H9 (cell line): ENCODE measurements around the gene PDE7B. TPM values are rescaled to one million over a fixed set of nuclear protein-coding genes. Genes with fewer than 3 reads are reported as not detected.

Experiments used
- DNase-seq: peaks from one replicate; pipeline ENCODE4 v3.0.0-alpha.2; 2017
- H2AFZ ChIP-seq: one replicate; pipeline ENCODE4 v1.6.1; 2013; ENCODE audit warnings: mild to moderate bottlenecking, low read length, control low read depth, moderate library complexity
- H2AK5ac ChIP-seq: 2 replicates; pipeline ENCODE4 v1.6.1; 2013; ENCODE audit warnings: low read length, control low read depth, mixed read lengths; ENCODE audit not compliant: insufficient read length
- H2BK120ac ChIP-seq: one replicate; pipeline ENCODE4 v1.6.1; 2013; ENCODE audit warnings: low read depth, mild to moderate bottlenecking, low read length, control low read depth, inconsistent platforms; ENCODE audit not compliant: poor library complexity, severe bottlenecking
- H2BK12ac ChIP-seq: 2 replicates; pipeline ENCODE4 v1.6.1; 2013; ENCODE audit warnings: low read length, control low read depth, mixed read lengths, low read depth; ENCODE audit not compliant: insufficient read length
- H2BK15ac ChIP-seq: 2 replicates; pipeline ENCODE4 v1.6.1; 2013; ENCODE audit warnings: low read depth, low read length, control low read depth
- H2BK20ac ChIP-seq: one replicate; pipeline ENCODE4 v1.6.1; 2013; ENCODE audit warnings: low read depth, mild to moderate bottlenecking, low read length, control low read depth, inconsistent platforms; ENCODE audit not compliant: poor library complexity, severe bottlenecking
- H2BK5ac ChIP-seq: 2 replicates; pipeline ENCODE4 v1.6.1; 2013; ENCODE audit warnings: low read length, control low read depth, mixed read lengths; ENCODE audit not compliant: insufficient read length
- H3K14ac ChIP-seq: 2 replicates; pipeline ENCODE4 v1.6.1; 2013; ENCODE audit warnings: low read length, control low read depth; ENCODE audit not compliant: insufficient read depth
- H3K18ac ChIP-seq: 2 replicates; pipeline ENCODE4 v1.6.1; 2013; ENCODE audit warnings: low read depth, mild to moderate bottlenecking, mixed read lengths, low read length, control low read depth; ENCODE audit not compliant: insufficient read length
- H3K23ac ChIP-seq: 2 replicates; pipeline ENCODE4 v1.6.1; 2013; ENCODE audit warnings: low read length, control low read depth, mixed read lengths, low read depth; ENCODE audit not compliant: insufficient read length
- H3K23me2 ChIP-seq: 2 replicates; pipeline ENCODE4 v1.6.1; 2013; ENCODE audit warnings: low read depth, mild to moderate bottlenecking, mixed read lengths, low read length, control low read depth; ENCODE audit not compliant: insufficient read length, poor library complexity, severe bottlenecking
- H3K27ac ChIP-seq: 2 replicates; pipeline ENCODE4 v1.5.1; 2013; ENCODE audit warnings: low read length, control low read depth, mixed read lengths, low read depth; ENCODE audit not compliant: insufficient read length
- H3K27me3 ChIP-seq: 2 replicates; pipeline ENCODE4 v1.6.1; 2013; ENCODE audit warnings: low read length, control low read depth, inconsistent platforms; ENCODE audit not compliant: insufficient read depth
- H3K4ac ChIP-seq: 2 replicates; pipeline ENCODE4 v1.6.1; 2013; ENCODE audit warnings: low read depth, mild to moderate bottlenecking, control low read depth, inconsistent platforms, low read length, moderate library complexity
- H3K4me1 ChIP-seq: 2 replicates; pipeline ENCODE4 v1.6.1; 2013; ENCODE audit warnings: low read length, control low read depth, inconsistent platforms; ENCODE audit not compliant: insufficient read depth
- H3K4me2 ChIP-seq: 2 replicates; pipeline ENCODE4 v1.6.1; 2013; ENCODE audit warnings: low read length, control low read depth, mixed read lengths; ENCODE audit not compliant: insufficient read length, insufficient read depth
- H3K56ac ChIP-seq: 2 replicates; pipeline ENCODE4 v1.6.1; 2013; ENCODE audit warnings: low read depth, mild to moderate bottlenecking, mixed read lengths, low read length, control low read depth; ENCODE audit not compliant: insufficient read length
- H3K79me1 ChIP-seq: 2 replicates; pipeline ENCODE4 v1.6.1; 2013; ENCODE audit warnings: low read depth, mild to moderate bottlenecking, moderate library complexity, low read length, control low read depth, inconsistent platforms; ENCODE audit not compliant: insufficient read depth, poor library complexity, severe bottlenecking
- H3K79me2 ChIP-seq: 2 replicates; pipeline ENCODE4 v1.6.1; 2013; ENCODE audit warnings: low read length, control low read depth, inconsistent platforms; ENCODE audit not compliant: insufficient read depth
- H3K9ac ChIP-seq: 2 replicates; pipeline ENCODE4 v1.6.1; 2013; ENCODE audit warnings: low read length, control low read depth, mixed read lengths; ENCODE audit not compliant: insufficient read length; ENCODE audit errors: extremely low read depth
- H3K9me3 ChIP-seq: one replicate; pipeline ENCODE4 v1.6.1; 2013; ENCODE audit warnings: low read depth, low read length, inconsistent platforms; ENCODE audit not compliant: control insufficient read depth
- H3T11ph ChIP-seq: one replicate; pipeline ENCODE4 v1.6.1; 2013; ENCODE audit warnings: mild to moderate bottlenecking, low read length, control low read depth, inconsistent platforms
- H4K20me1 ChIP-seq: one replicate; pipeline ENCODE4 v1.6.1; 2013; ENCODE audit not compliant: control insufficient read depth, insufficient read length, insufficient read depth
- H4K5ac ChIP-seq: 2 replicates; pipeline ENCODE4 v1.6.1; 2013; ENCODE audit warnings: low read depth, mild to moderate bottlenecking, mixed read lengths, low read length, control low read depth; ENCODE audit not compliant: insufficient read length
- H4K8ac ChIP-seq: replicated peaks from 2 replicates; pipeline ENCODE4 v1.6.1; 2013; ENCODE audit warnings: low read length, control low read depth, mixed read lengths, low read depth; ENCODE audit not compliant: insufficient read length
- H4K91ac ChIP-seq: 2 replicates; pipeline ENCODE4 v1.6.1; 2013; ENCODE audit warnings: low read depth, mild to moderate bottlenecking, moderate library complexity, mixed read lengths, low read length, control low read depth; ENCODE audit not compliant: insufficient read length
- H3K27ac Mint-ChIP-seq, 3 experiments: 2 replicates in 2 of 3; 3 replicates in 1 of 3; pipeline ENCODE4 v1.8.0; 2020 to 2021; ENCODE audit warnings: mixed read lengths in 3 of 3, mild to moderate bottlenecking in 1 of 3, moderate library complexity in 1 of 3
- H3K27me3 Mint-ChIP-seq: 2 replicates; pipeline ENCODE4 v1.8.0; 2021; ENCODE audit warnings: low read depth, mild to moderate bottlenecking, moderate library complexity, mixed read lengths
- H3K36me3 Mint-ChIP-seq, 3 experiments: 2 replicates in 2 of 3; 3 replicates in 1 of 3; pipeline ENCODE4 v1.8.0; 2020 to 2021; ENCODE audit warnings: low read depth in 3 of 3, mixed read lengths in 3 of 3; ENCODE audit not compliant: insufficient read depth in 1 of 3
- H3K4me1 Mint-ChIP-seq, 2 experiments: 2 replicates each; pipeline ENCODE4 v1.8.0; 2020; ENCODE audit warnings: mixed read lengths in 2 of 2
- H3K4me3 Mint-ChIP-seq, 2 experiments: 2 replicates in 1 of 2; 3 replicates in 1 of 2; pipeline ENCODE4 v1.8.0; 2020 to 2021; ENCODE audit warnings: mild to moderate bottlenecking in 2 of 2, mixed read lengths in 2 of 2, moderate library complexity in 1 of 2
- H3K9me3 Mint-ChIP-seq, 2 experiments: 2 replicates in 1 of 2; 3 replicates in 1 of 2; pipeline ENCODE4 v1.8.0; 2020; ENCODE audit warnings: mild to moderate bottlenecking in 2 of 2, mixed read lengths in 2 of 2, moderate library complexity in 1 of 2
- WGBS: extraction: QIAGEN DNeasy Blood & Tissue Kit; methylation state at CpG from one replicate; pipeline ENCODE4 v1.1.7; 2013; ENCODE audit warnings: missing lambda C conversion rate, low lambda C conversion rate, mixed read lengths; ENCODE audit not compliant: insufficient read length; ENCODE audit errors: extremely low coverage; 5-methylcytosine and 5-hydroxymethylcytosine counted together
- total RNA-seq: library from RNA; stranded (reverse); gene quantifications from 2 replicates; pipeline ENCODE4 v1.2.1, GENCODE V29; 2021
- TF ChIP-seq, protein P1 (sequence below): fragments of 200-600 bp; sonication (generic); conservative IDR thresholded peaks from 3 replicates; pipeline ENCODE4 v1.8.0; 2021; ENCODE audit warnings: antibody characterized with exemption, mild to moderate bottlenecking

PDE7B gene
- total RNA-seq, 1 experiment from 2014 or later: not detected

GRCh38 chr6:136210398-136211165 is 359.1 kb downstream of the PDE7B start:
- no peaks in the 10 kb centered on the region for H3K4me1 ChIP-seq
- Mint-ChIP-seq H3K36me3 (no peaks in the 10 kb centered on the region), H3K27me3 (no peaks in the 10 kb centered on the region), H3K4me3 (no peak overlapping the region), H3K4me1 (peaks cover 0 to 3% of the 10 kb centered on the region in 2 experiments; a peak in 2 of 4 replicates), H3K9me3 (no peaks in the 10 kb centered on the region), H3K27ac (no peak overlapping the region; a peak in 1 of 7 replicates)
- no peak overlapping the region for H4K8ac ChIP-seq
- H2BK120ac ChIP-seq: no peak overlapping the region
- no peak overlapping the region for H3K4ac ChIP-seq
- no peaks in the 10 kb centered on the region for H3K23me2 ChIP-seq
- WGBS: no CpG with 5 or more reads among the region's 13 CpGs
- H4K5ac ChIP-seq: no peak overlapping the region
- no peak overlapping the region for H3K4me2 ChIP-seq
- H2BK12ac ChIP-seq: no peak overlapping the region
- H2BK5ac ChIP-seq: no peak overlapping the region
- H3K18ac ChIP-seq: no peak overlapping the region
- H4K20me1 ChIP-seq: no peaks in the 10 kb centered on the region
- H3K79me2 ChIP-seq: no peaks in the 10 kb centered on the region
- H4K91ac ChIP-seq: no peak overlapping the region
- no peak overlapping the region for H2BK15ac ChIP-seq
- no peak overlapping the region for H3K9ac ChIP-seq
- TF ChIP-seq, protein P1, sequence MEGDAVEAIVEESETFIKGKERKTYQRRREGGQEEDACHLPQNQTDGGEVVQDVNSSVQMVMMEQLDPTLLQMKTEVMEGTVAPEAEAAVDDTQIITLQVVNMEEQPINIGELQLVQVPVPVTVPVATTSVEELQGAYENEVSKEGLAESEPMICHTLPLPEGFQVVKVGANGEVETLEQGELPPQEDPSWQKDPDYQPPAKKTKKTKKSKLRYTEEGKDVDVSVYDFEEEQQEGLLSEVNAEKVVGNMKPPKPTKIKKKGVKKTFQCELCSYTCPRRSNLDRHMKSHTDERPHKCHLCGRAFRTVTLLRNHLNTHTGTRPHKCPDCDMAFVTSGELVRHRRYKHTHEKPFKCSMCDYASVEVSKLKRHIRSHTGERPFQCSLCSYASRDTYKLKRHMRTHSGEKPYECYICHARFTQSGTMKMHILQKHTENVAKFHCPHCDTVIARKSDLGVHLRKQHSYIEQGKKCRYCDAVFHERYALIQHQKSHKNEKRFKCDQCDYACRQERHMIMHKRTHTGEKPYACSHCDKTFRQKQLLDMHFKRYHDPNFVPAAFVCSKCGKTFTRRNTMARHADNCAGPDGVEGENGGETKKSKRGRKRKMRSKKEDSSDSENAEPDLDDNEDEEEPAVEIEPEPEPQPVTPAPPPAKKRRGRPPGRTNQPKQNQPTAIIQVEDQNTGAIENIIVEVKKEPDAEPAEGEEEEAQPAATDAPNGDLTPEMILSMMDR: no peak
- no peaks in the 10 kb centered on the region for H3K79me1 ChIP-seq
- no peak overlapping the region for H2AFZ ChIP-seq
- H3K14ac ChIP-seq: no peak overlapping the region
- DNase-seq: no peak
- no peaks in the 10 kb centered on the region for H3K27me3 ChIP-seq
- H3K56ac ChIP-seq: no peak overlapping the region
- H3K9me3 ChIP-seq: no peaks in the 10 kb centered on the region
- H3K27ac ChIP-seq: no peak overlapping the region
- H2AK5ac ChIP-seq: no peak overlapping the region
- no peak overlapping the region for H2BK20ac ChIP-seq
- no peak overlapping the region for H3T11ph ChIP-seq
- no peak overlapping the region for H3K23ac ChIP-seq
